SK-N-MC (cell line): ENCODE measurements around the gene ZDBF2.

Source experiments
- EZH2 ChIP-seq: fragments of 200-600 bp; sonication (generic); IDR thresholded peaks from one replicate; pipeline ENCODE4 v1.6.1; 2017; ENCODE audit warnings: antibody characterized with exemption
- POLR2AphosphoS5 ChIP-seq: IDR thresholded peaks from 2 replicates; pipeline ENCODE4 v1.6.1; 2012; ENCODE audit warnings: mild to moderate bottlenecking, low read depth, low read length, borderline replicate concordance

DNA sequence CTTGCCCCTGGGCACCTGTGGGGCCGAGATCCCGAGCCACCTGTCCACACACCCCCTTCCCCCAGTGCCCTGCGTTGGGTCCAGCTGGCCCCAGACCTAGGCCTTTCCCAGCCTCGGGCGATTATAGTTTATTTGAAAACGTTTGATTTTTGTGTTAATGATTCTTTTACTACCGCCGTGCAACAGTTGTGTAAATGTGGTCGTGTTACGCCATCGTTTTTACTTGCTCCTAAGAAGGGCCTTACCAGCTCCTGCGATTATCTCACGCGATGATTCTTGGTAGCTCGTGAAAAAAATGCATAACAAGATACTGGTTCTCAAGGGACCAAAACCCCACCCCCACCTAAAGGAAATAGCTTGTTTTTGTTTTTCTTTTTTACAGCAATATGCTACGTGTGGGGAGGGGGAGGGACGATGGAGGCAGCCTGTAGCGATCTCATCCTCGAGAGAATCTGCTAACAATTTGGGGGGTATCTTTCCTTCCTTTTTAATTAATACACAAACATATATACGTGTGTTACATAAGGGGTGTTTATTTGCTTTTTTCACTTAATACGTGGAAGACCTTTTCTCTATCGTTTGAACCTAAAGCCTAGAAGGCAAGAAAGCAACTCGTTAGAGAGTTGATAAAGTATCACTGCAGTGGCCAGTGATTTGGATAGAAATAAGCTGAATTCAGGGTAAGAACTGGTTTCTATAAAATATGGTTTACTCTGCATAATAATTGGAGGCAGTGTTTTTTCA lies 1.0 kb downstream of the ZDBF2 start:
- TF ChIP-seq EZH2 (no peak), POLR2AphosphoS5 (no peak)
